HepG2 (cell line): ENCODE measurements around the gene SOCS7. TPM values are rescaled to one million over a fixed set of nuclear protein-coding genes. Genes with fewer than 3 reads are reported as not detected.

Experiments used
- CHD4 ChIP-seq: fragments of 200-600 bp; sonication (generic); IDR thresholded peaks from 2 replicates; pipeline ENCODE4 v1.7.0; 2017; ENCODE audit warnings: mild to moderate bottlenecking, low read length, borderline replicate concordance
- ETV5 ChIP-seq: IDR thresholded peaks from 2 replicates; pipeline ENCODE4 v1.6.1; 2018; ENCODE audit warnings: missing biosample characterization, missing genetic modification reagents, inconsistent platforms, borderline replicate concordance
- HCFC1 ChIP-seq: fragments of 150-350 bp; IDR thresholded peaks from 2 replicates; pipeline ENCODE4 v1.6.1; 2014; ENCODE audit warnings: low read depth, low read length
- HDAC2 ChIP-seq: sonication (generic); formaldehyde crosslinking; IDR thresholded peaks from 2 replicates; pipeline ENCODE4 v1.4.0; 2020; ENCODE audit warnings: missing genetic modification reagents
- MZF1 ChIP-seq: sonication (generic); formaldehyde crosslinking; IDR thresholded peaks from 2 replicates; pipeline ENCODE4 v1.8.1; 2023; ENCODE audit warnings: mild to moderate bottlenecking, missing genetic modification reagents, borderline replicate concordance
- TCF12 ChIP-seq, 2 experiments: fragments of 450-650 bp in 1 of 2; sonication (generic) in 1 of 2; formaldehyde crosslinking in 1 of 2; IDR thresholded peaks; 2 replicates each; pipeline versions ENCODE4 v1.6.1 to v1.8.0; 2017 to 2022; ENCODE audit warnings: antibody characterized with exemption in 1 of 2, mild to moderate bottlenecking in 1 of 2, missing genetic modification reagents in 1 of 2, moderate library complexity in 1 of 2
- ZNF432 ChIP-seq: sonication (generic); formaldehyde crosslinking; IDR thresholded peaks from 2 replicates; pipeline ENCODE4 v1.5.0; 2020; ENCODE audit warnings: missing genetic modification reagents, mild to moderate bottlenecking, borderline replicate concordance
- polyA plus RNA-seq, 8 experiments: library from polyadenylated mRNA; depleted of rRNA in 3 of 8; stranded (reverse) in 7 of 8; unstranded in 1 of 8; fragments of >200 nt; fragmentation: Illumina TruSeq in 4 of 8; extraction: Trizol in 4 of 8; gene quantifications; 2 replicates each; pipeline versions ENCODE4 v1.2.1 to v1.2.3, GENCODE V29; 2011 to 2016; ENCODE audit warnings: low read depth in 4 of 8, missing spikeins in 1 of 8, mixed read lengths in 1 of 8; ENCODE audit not compliant: insufficient read depth in 1 of 8
- total RNA-seq, 5 experiments: library from RNA; depleted of rRNA; stranded (reverse); fragments of >200 nt; fragmentation: Illumina TruSeq; extraction: Trizol; gene quantifications; 2 replicates each; pipeline ENCODE4 v1.2.3, GENCODE V29; 2016; ENCODE audit warnings: low read depth in 1 of 5
- TF ChIP-seq, protein P1 (sequence below): sonication (generic); formaldehyde crosslinking; IDR thresholded peaks from 2 replicates; pipeline ENCODE4 v1.4.0; 2020; ENCODE audit warnings: mild to moderate bottlenecking, missing genetic modification reagents
- TF ChIP-seq, protein P2 (sequence below): sonication (generic); formaldehyde crosslinking; IDR thresholded peaks from 2 replicates; pipeline ENCODE4 v1.5.1; 2020; ENCODE audit warnings: mild to moderate bottlenecking, moderate library complexity, missing genetic modification reagents
- TF ChIP-seq, protein P3 (sequence below): sonication (generic); formaldehyde crosslinking; IDR thresholded peaks from 2 replicates; pipeline ENCODE4 v1.8.0; 2023; ENCODE audit warnings: mild to moderate bottlenecking, missing genetic modification reagents
- TF ChIP-seq, protein P4 (sequence below): sonication (generic); formaldehyde crosslinking; IDR thresholded peaks from 2 replicates; pipeline ENCODE4 v1.4.0; 2020; ENCODE audit warnings: missing genetic modification reagents
- TF ChIP-seq, protein P5 (sequence below): IDR thresholded peaks from 2 replicates; pipeline ENCODE4 v1.6.1; 2016; ENCODE audit warnings: low read depth, borderline replicate concordance
- TF ChIP-seq, protein P6 (sequence below): sonication (generic); formaldehyde crosslinking; IDR thresholded peaks from 2 replicates; pipeline ENCODE4 v1.9.0; 2021; ENCODE audit warnings: missing genetic modification reagents, mild to moderate bottlenecking, borderline replicate concordance
- TF ChIP-seq, protein P7 (sequence below): sonication (generic); formaldehyde crosslinking; IDR thresholded peaks from 2 replicates; pipeline ENCODE4 v1.5.0; 2020; ENCODE audit warnings: missing genetic modification reagents

SOCS7 gene
- total and polyA plus RNA-seq, 2 of the 13 experiments (the other 11 are each of a cell fraction or from before 2014, with no cell fraction given): 19.2 to 24.2 TPM

DNA sequence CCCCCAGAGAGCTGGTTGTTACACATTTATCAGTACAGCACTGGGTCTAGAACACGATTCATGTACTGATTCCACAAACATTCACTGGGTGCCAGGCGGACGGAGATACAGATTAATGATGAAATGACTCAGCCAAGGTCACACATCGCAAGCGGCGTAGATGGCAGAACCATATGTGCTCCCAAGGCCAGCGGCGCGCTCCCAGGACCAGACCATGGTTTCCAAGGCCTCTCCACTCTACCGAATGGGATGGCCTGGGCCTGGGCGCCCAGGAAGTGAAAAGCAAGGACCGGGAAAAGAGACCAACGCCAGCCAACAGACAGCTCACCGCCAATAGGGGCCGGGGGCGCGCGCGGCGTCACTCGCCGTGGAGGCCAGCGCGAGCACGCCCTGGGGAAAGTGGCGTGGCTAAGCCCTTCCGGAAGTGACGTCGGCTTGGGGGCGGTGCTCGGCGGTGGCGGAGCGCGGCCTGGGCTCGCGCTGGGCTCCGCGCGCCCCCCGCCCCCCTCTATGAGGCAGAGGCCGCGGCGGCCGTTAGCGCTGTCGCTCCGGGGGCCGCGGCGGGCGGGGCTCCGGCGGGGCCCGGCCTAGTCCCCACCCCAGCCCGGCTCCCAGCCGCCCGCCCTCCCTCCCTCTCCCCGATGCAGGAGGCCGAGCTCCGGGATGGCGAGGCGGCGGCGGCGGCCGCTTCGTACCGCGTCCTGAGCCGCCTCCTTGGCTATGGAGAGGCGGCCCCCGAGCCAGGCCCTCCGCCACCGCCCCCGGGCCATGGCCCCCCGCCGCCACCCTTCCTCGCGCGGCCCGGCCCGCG is at the start of gene SOCS7 (continued):
- TF ChIP-seq, protein P1, sequence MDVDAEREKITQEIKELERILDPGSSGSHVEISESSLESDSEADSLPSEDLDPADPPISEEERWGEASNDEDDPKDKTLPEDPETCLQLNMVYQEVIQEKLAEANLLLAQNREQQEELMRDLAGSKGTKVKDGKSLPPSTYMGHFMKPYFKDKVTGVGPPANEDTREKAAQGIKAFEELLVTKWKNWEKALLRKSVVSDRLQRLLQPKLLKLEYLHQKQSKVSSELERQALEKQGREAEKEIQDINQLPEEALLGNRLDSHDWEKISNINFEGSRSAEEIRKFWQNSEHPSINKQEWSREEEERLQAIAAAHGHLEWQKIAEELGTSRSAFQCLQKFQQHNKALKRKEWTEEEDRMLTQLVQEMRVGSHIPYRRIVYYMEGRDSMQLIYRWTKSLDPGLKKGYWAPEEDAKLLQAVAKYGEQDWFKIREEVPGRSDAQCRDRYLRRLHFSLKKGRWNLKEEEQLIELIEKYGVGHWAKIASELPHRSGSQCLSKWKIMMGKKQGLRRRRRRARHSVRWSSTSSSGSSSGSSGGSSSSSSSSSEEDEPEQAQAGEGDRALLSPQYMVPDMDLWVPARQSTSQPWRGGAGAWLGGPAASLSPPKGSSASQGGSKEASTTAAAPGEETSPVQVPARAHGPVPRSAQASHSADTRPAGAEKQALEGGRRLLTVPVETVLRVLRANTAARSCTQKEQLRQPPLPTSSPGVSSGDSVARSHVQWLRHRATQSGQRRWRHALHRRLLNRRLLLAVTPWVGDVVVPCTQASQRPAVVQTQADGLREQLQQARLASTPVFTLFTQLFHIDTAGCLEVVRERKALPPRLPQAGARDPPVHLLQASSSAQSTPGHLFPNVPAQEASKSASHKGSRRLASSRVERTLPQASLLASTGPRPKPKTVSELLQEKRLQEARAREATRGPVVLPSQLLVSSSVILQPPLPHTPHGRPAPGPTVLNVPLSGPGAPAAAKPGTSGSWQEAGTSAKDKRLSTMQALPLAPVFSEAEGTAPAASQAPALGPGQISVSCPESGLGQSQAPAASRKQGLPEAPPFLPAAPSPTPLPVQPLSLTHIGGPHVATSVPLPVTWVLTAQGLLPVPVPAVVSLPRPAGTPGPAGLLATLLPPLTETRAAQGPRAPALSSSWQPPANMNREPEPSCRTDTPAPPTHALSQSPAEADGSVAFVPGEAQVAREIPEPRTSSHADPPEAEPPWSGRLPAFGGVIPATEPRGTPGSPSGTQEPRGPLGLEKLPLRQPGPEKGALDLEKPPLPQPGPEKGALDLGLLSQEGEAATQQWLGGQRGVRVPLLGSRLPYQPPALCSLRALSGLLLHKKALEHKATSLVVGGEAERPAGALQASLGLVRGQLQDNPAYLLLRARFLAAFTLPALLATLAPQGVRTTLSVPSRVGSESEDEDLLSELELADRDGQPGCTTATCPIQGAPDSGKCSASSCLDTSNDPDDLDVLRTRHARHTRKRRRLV (CRISPR knock-in tag): 0 out of 2 replicates have a peak, but pooled peaks have one; percentile 12
- TF ChIP-seq HDAC2: peak; percentile 83
- TF ChIP-seq HCFC1: no peak; the same call in 1 of the 2 replicates
- no peak for TF ChIP-seq TCF12 (IDR thresholded peaks at IDR 0.05)
- no peak for TF ChIP-seq TCF12 (CRISPR knock-in tag; IDR thresholded peaks at IDR 0.05)
- TF ChIP-seq, protein P2, sequence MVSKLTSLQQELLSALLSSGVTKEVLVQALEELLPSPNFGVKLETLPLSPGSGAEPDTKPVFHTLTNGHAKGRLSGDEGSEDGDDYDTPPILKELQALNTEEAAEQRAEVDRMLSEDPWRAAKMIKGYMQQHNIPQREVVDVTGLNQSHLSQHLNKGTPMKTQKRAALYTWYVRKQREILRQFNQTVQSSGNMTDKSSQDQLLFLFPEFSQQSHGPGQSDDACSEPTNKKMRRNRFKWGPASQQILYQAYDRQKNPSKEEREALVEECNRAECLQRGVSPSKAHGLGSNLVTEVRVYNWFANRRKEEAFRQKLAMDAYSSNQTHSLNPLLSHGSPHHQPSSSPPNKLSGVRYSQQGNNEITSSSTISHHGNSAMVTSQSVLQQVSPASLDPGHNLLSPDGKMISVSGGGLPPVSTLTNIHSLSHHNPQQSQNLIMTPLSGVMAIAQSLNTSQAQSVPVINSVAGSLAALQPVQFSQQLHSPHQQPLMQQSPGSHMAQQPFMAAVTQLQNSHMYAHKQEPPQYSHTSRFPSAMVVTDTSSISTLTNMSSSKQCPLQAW (CRISPR knock-in tag): peak; percentile 75; the same call in 1 of the 2 replicates
- TF ChIP-seq, protein P3, sequence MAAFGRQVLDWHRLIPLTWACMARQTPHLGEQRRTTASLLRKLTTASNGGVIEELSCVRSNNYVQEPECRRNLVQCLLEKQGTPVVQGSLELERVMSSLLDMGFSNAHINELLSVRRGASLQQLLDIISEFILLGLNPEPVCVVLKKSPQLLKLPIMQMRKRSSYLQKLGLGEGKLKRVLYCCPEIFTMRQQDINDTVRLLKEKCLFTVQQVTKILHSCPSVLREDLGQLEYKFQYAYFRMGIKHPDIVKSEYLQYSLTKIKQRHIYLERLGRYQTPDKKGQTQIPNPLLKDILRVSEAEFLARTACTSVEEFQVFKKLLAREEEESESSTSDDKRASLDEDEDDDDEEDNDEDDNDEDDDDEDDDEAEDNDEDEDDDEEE: peak; percentile 65; the same call in 1 of the 2 replicates
- 0 out of 2 replicates have a peak, but pooled peaks have one; percentile 52 for TF ChIP-seq MZF1 (CRISPR knock-in tag)
- TF ChIP-seq, protein P4, sequence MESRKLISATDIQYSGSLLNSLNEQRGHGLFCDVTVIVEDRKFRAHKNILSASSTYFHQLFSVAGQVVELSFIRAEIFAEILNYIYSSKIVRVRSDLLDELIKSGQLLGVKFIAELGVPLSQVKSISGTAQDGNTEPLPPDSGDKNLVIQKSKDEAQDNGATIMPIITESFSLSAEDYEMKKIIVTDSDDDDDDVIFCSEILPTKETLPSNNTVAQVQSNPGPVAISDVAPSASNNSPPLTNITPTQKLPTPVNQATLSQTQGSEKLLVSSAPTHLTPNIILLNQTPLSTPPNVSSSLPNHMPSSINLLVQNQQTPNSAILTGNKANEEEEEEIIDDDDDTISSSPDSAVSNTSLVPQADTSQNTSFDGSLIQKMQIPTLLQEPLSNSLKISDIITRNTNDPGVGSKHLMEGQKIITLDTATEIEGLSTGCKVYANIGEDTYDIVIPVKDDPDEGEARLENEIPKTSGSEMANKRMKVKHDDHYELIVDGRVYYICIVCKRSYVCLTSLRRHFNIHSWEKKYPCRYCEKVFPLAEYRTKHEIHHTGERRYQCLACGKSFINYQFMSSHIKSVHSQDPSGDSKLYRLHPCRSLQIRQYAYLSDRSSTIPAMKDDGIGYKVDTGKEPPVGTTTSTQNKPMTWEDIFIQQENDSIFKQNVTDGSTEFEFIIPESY (CRISPR knock-in tag): peak; percentile 60; the same call in 1 of the 2 replicates
- peak; percentile 86 for TF ChIP-seq ETV5
- TF ChIP-seq CHD4: peak; percentile 47; the same call in 1 of the 2 replicates
- TF ChIP-seq, protein P5, sequence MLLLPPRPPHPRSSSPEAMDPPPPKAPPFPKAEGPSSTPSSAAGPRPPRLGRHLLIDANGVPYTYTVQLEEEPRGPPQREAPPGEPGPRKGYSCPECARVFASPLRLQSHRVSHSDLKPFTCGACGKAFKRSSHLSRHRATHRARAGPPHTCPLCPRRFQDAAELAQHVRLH (CRISPR knock-in tag): peak; percentile 83; the same call in 1 of the 2 replicates
- TF ChIP-seq ZNF432 (CRISPR knock-in tag): no peak
- TF ChIP-seq, protein P6, sequence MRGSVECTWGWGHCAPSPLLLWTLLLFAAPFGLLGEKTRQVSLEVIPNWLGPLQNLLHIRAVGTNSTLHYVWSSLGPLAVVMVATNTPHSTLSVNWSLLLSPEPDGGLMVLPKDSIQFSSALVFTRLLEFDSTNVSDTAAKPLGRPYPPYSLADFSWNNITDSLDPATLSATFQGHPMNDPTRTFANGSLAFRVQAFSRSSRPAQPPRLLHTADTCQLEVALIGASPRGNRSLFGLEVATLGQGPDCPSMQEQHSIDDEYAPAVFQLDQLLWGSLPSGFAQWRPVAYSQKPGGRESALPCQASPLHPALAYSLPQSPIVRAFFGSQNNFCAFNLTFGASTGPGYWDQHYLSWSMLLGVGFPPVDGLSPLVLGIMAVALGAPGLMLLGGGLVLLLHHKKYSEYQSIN: no peak
- TF ChIP-seq, protein P7, sequence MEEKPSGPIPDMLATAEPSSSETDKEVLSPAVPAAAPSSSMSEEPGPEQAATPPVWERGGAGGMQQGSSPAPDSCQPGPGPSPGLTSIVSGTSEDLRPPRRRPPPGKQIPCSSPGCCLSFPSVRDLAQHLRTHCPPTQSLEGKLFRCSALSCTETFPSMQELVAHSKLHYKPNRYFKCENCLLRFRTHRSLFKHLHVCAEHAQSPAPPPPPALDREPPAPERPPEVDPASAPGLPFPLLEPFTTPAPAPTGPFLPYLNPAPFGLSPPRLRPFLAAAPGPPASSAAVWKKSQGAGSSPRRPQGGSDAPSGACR: peak; percentile 76; the same call in 1 of the 2 replicates
